HepG2 (cell line): Measurements from ENCODE around the gene GRIK4. TPM values are rescaled to one million over a fixed set of nuclear protein-coding genes. Genes with fewer than 3 reads are reported as not detected.
A peak's percentile ranks its signal among the peaks of the same experiment; 100 is the strongest.

Experiments used
- ATAC-seq: fragments of 200-7000 bp; cut with Tn5 transposase; 3 replicates; pipeline ENCODE4 v1.9.1; 2020; ENCODE audit warnings: mild to moderate bottlenecking, moderate library complexity
- BruUV-seq: library from RNA; stranded (reverse); fragments of 400-500 nt; replicated peaks from 2 replicates; lab custom pipeline; 2021; lab: Mats Ljungman, UMichigan
- CTCF ChIA-PET: fragments of 300-600 bp; formaldehyde crosslinking; extraction: SDS; loops from one replicate; lab custom pipeline; 2021; ENCODE audit warnings: low total read pairs, inconsistent platforms, low intra/inter-chr PET ratio; lab: Yijun Ruan, JAX
- POLR2A ChIA-PET: fragments of 350-600 bp; sonication (Branson Sonifier 250); formaldehyde crosslinking; loops from one replicate; lab custom pipeline; 2020; ENCODE audit warnings: antibody characterized with exemption, inconsistent platforms; lab: Yijun Ruan, JAX
- DNase-seq: peaks from one replicate; pipeline ENCODE4 v3.0.0-alpha.2; 2015; ENCODE audit warnings: low spot score
- FAIRE-seq: peaks from 3 replicates; lab custom pipeline; 2011; peaks lifted over from hg19 to GRCh38; lab: Jason Lieb, UNC
- H2AFZ ChIP-seq: one replicate; pipeline ENCODE4 v1.6.1; 2011; ENCODE audit warnings: low read length, inconsistent platforms
- H3K27ac ChIP-seq: fragments of 300-600 bp; 3 replicates; pipeline ENCODE4 v1.8.0; 2011; ENCODE audit warnings: mixed run types, mild to moderate bottlenecking, mixed read lengths, low read length, inconsistent platforms; ENCODE audit not compliant: insufficient read depth; ENCODE audit errors: extremely low read length
- H3K27me3 ChIP-seq, 2 experiments: fragments of 200-600 bp in 1 of 2; 2 replicates in 1 of 2; 3 replicates in 1 of 2; pipeline versions ENCODE4 v1.6.0 to v1.8.0; 2011; ENCODE audit warnings: low read length in 2 of 2, mild to moderate bottlenecking in 2 of 2, moderate library complexity in 2 of 2, inconsistent platforms in 1 of 2; ENCODE audit not compliant: insufficient read depth in 2 of 2, control insufficient read depth in 1 of 2
- H3K36me3 ChIP-seq, 2 experiments: fragments of 200-600 bp in 1 of 2; replicated peaks in 1 of 2; 2 replicates in 1 of 2; 3 replicates in 1 of 2; pipeline versions ENCODE4 v1.5.1 to v1.8.0; 2011; ENCODE audit warnings: low read length in 2 of 2, inconsistent platforms in 1 of 2; ENCODE audit not compliant: insufficient read depth in 2 of 2, control insufficient read depth in 1 of 2
- H3K4me1 ChIP-seq: 2 replicates; pipeline ENCODE4 v1.5.1; 2012; ENCODE audit warnings: low read length, inconsistent platforms; ENCODE audit not compliant: insufficient read depth
- H3K4me2 ChIP-seq: 2 replicates; pipeline ENCODE4 v1.6.0; 2011; ENCODE audit warnings: low read depth, low read length, inconsistent platforms
- H3K4me3 ChIP-seq, 3 experiments: fragments of 200-600 bp in 1 of 3; sonication (generic), shearing (Covaris generic) in 1 of 3; replicated peaks in 1 of 3; 2 replicates each; pipeline ENCODE4 v1.5.1; 2011 to 2016; ENCODE audit warnings: low read length in 3 of 3, inconsistent platforms in 2 of 3, low read depth in 2 of 3, mild to moderate bottlenecking in 2 of 3, control low read depth in 1 of 3, mixed read lengths in 1 of 3; ENCODE audit not compliant: insufficient read depth in 1 of 3
- H3K79me2 ChIP-seq: one replicate; pipeline ENCODE4 v1.6.1; 2011; ENCODE audit warnings: low read length, inconsistent platforms; ENCODE audit not compliant: insufficient read depth
- H3K9ac ChIP-seq: 2 replicates; pipeline ENCODE4 v1.6.0; 2011; ENCODE audit warnings: mild to moderate bottlenecking, low read depth, low read length, inconsistent platforms; ENCODE audit not compliant: insufficient read depth
- H3K9me3 ChIP-seq: 2 replicates; pipeline ENCODE4 v1.5.1; 2012; ENCODE audit warnings: mild to moderate bottlenecking, low read length
- H4K20me1 ChIP-seq: 2 replicates; pipeline ENCODE4 v1.6.0; 2011; ENCODE audit warnings: inconsistent platforms, mild to moderate bottlenecking, low read length, moderate library complexity; ENCODE audit not compliant: insufficient read depth
- ARHGAP35 ChIP-seq: sonication (generic); formaldehyde crosslinking; IDR thresholded peaks from 2 replicates; pipeline ENCODE4 v1.9.0; 2022; ENCODE audit warnings: mild to moderate bottlenecking, inconsistent platforms, moderate library complexity, missing genetic modification reagents, borderline replicate concordance
- HCFC1 ChIP-seq: fragments of 150-350 bp; IDR thresholded peaks from 2 replicates; pipeline ENCODE4 v1.6.1; 2014; ENCODE audit warnings: low read depth, low read length
- HOXA9 ChIP-seq: sonication (generic); formaldehyde crosslinking; IDR thresholded peaks from 2 replicates; pipeline ENCODE4 v1.8.1; 2022; ENCODE audit warnings: missing genetic modification reagents, mild to moderate bottlenecking, moderate library complexity, borderline replicate concordance
- KLF15 ChIP-seq: sonication (generic); formaldehyde crosslinking; IDR thresholded peaks from 2 replicates; pipeline ENCODE4 v1.8.1; 2023; ENCODE audit warnings: borderline replicate concordance, mild to moderate bottlenecking, inconsistent platforms, missing genetic modification reagents, mixed read lengths
- MAFK ChIP-seq, 2 experiments: IDR thresholded peaks in 1 of 2; conservative IDR thresholded peaks in 1 of 2; 2 replicates each; pipeline ENCODE4 v1.6.1; 2011; ENCODE audit warnings: improper control_type of control experiment in 2 of 2, low read length in 2 of 2
- NFIC ChIP-seq: IDR thresholded peaks from 2 replicates; pipeline ENCODE4 v1.6.1; 2012; ENCODE audit warnings: mild to moderate bottlenecking, low read length, inconsistent platforms
- ZBTB3 ChIP-seq: sonication (generic); formaldehyde crosslinking; IDR thresholded peaks from 2 replicates; pipeline ENCODE4 v1.4.0; 2020; ENCODE audit warnings: low read depth, mild to moderate bottlenecking, moderate library complexity, missing genetic modification reagents, borderline replicate concordance
- ZFY ChIP-seq: sonication (generic); formaldehyde crosslinking; IDR thresholded peaks from 2 replicates; pipeline ENCODE4 v1.4.0; 2020; ENCODE audit warnings: missing genetic modification reagents
- ZNF598 ChIP-seq: sonication (generic); formaldehyde crosslinking; IDR thresholded peaks from 2 replicates; pipeline ENCODE4 v1.5.1; 2020; ENCODE audit warnings: mild to moderate bottlenecking, missing genetic modification reagents, borderline replicate concordance
- ZNF674 ChIP-seq: sonication (generic); formaldehyde crosslinking; IDR thresholded peaks from 2 replicates; pipeline ENCODE4 v1.5.0; 2020; ENCODE audit warnings: low read depth, mild to moderate bottlenecking, missing genetic modification reagents
- WGBS: methylation state at CpG from one replicate; pipeline ENCODE4 v1.1.6; 2017; ENCODE audit warnings: low lambda C conversion rate; 5-methylcytosine and 5-hydroxymethylcytosine counted together
- in situ Hi-C: cut with HindIII; loops from 2 replicates; pipeline ENCODE4 v1.10.0; 2017; ENCODE audit warnings: low pct_unique_long_range_greater_than_20kb; ENCODE audit not compliant: extremely low pct_ligation_motif_present
- intact Hi-C: fragments of 100-400 bp; cut with micrococcal nuclease; formaldehyde crosslinking; loops from one replicate; pipeline ENCODE4 v1.10.0; 2022; ENCODE audit not compliant: unreplicated experiment
- polyA plus RNA-seq, 8 experiments: library from polyadenylated mRNA; depleted of rRNA in 3 of 8; stranded (reverse) in 7 of 8; unstranded in 1 of 8; fragments of >200 nt; fragmentation: Illumina TruSeq in 4 of 8; extraction: Trizol in 4 of 8; gene quantifications; 2 replicates each; pipeline versions ENCODE4 v1.2.1 to v1.2.3, GENCODE V29; 2011 to 2016; ENCODE audit warnings: low read depth in 4 of 8, missing spikeins in 1 of 8, mixed read lengths in 1 of 8; ENCODE audit not compliant: insufficient read depth in 1 of 8
- total RNA-seq, 5 experiments: library from RNA; depleted of rRNA; stranded (reverse); fragments of >200 nt; fragmentation: Illumina TruSeq; extraction: Trizol; gene quantifications; 2 replicates each; pipeline ENCODE4 v1.2.3, GENCODE V29; 2016; ENCODE audit warnings: low read depth in 1 of 5
- TF ChIP-seq, protein P1 (sequence below): sonication (generic); formaldehyde crosslinking; IDR thresholded peaks from 2 replicates; pipeline ENCODE4 v1.5.1; 2020; ENCODE audit warnings: missing genetic modification reagents, mild to moderate bottlenecking, borderline replicate concordance
- TF ChIP-seq, protein P2 (sequence below): sonication (generic); formaldehyde crosslinking; IDR thresholded peaks from 2 replicates; pipeline ENCODE4 v1.8.0; 2022; ENCODE audit warnings: mild to moderate bottlenecking, missing genetic modification reagents; ENCODE audit not compliant: insufficient replicate concordance
- TF ChIP-seq, protein P3 (sequence below): sonication (generic); formaldehyde crosslinking; IDR thresholded peaks from 2 replicates; pipeline ENCODE4 v1.4.0; 2020; ENCODE audit warnings: missing genetic modification reagents, mild to moderate bottlenecking, borderline replicate concordance
- TF ChIP-seq, protein P4 (sequence below), 2 experiments: sonication (generic) in 1 of 2; formaldehyde crosslinking in 1 of 2; IDR thresholded peaks; 2 replicates each; pipeline versions ENCODE4 v1.4.0 to v1.6.1; 2018 to 2020; ENCODE audit warnings: missing genetic modification reagents in 2 of 2, borderline replicate concordance in 1 of 2, low read depth in 1 of 2, mild to moderate bottlenecking in 1 of 2, missing biosample characterization in 1 of 2

The GRIK4 gene
- total and polyA plus RNA-seq, 2 of the 13 experiments (the other 11 are each of a cell fraction or from before 2014, with no cell fraction given) = 0.04 to 0.07 TPM

DNA sequence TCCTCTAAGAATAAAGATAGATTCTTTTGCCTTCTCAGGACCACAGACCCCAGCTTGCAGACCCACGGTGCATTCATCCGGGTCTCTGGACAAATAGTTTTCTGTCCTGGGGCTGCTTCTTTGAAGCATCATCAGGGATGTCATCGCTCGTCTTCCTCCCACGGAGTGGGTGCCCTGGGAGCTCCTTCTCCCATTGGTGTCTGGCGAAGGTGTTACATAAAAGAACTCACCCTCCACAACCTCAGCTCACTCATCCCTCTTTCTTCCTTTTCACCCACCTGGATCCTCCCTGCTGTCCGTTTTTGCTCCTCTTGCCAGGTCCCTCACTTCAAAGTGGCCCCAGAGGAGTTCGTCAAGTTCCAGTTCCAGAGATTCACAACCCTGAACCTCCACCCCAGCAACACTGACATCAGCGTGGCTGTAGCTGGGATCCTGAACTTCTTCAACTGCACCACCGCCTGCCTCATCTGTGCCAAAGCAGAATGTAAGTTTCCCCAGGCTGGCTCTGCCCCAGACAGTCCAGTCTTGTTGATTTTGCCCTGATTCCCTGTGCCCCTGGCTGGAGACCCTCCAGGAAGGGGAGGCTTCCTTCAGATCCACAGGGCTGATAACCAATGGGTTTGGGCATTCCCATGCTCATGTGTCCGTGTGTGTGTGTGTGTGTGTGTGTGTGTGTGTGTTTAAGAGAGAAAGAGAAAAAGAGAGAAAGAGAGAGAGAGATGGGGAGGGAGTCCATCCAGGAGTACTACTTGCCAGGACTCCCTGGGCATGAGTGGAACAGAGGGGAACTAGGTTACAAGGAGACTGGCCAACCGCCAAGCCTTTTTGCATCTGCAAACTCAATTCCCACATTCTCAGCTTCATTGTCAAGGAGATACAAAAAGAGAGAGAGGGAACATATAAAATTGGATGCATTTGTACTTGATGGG, 308.2 kb downstream of the GRIK4 start:
- ChIA-PET CTCF (no interaction called here), POLR2A (interaction anchor here (2.8 kb wide), 1 partner anchor 12 kb away, joined by 23 read pairs; no protein-coding TSS in a partner anchor)
- DNase-seq = no peak
- ATAC-seq = no peak
- WGBS = 69% methylated on average over 12 of the region's 12 CpGs
- Histone ChIP-seq H3K27ac (peak overlapping the region; percentile 84), H3K79me2 (no peaks in the 10 kb centered on the region), H3K36me3 (no peaks in the 10 kb centered on the region), H3K4me1 (peaks cover 53% of the 10 kb centered on the region), H3K4me3 (no peak overlapping the region), H3K27me3 (no peaks in the 10 kb centered on the region), H3K4me2 (no peak overlapping the region), H3K9ac (no peak overlapping the region), H3K9me3 (no peaks in the 10 kb centered on the region), H4K20me1 (no peaks in the 10 kb centered on the region), H2AFZ (no peak overlapping the region)
- FAIRE-seq = no peak
- no TSS peak for BruUV-seq
- intact Hi-C loops = no loop called here
- TF ChIP-seq ZFY = no peak
- no peak for TF ChIP-seq KLF15
- TF ChIP-seq ARHGAP35 (CRISPR knock-in tag) = no peak
- TF ChIP-seq ZNF598 (CRISPR knock-in tag) = no peak
- TF ChIP-seq, protein P1, sequence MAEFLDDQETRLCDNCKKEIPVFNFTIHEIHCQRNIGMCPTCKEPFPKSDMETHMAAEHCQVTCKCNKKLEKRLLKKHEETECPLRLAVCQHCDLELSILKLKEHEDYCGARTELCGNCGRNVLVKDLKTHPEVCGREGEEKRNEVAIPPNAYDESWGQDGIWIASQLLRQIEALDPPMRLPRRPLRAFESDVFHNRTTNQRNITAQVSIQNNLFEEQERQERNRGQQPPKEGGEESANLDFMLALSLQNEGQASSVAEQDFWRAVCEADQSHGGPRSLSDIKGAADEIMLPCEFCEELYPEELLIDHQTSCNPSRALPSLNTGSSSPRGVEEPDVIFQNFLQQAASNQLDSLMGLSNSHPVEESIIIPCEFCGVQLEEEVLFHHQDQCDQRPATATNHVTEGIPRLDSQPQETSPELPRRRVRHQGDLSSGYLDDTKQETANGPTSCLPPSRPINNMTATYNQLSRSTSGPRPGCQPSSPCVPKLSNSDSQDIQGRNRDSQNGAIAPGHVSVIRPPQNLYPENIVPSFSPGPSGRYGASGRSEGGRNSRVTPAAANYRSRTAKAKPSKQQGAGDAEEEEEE (CRISPR knock-in tag) = no peak
- TF ChIP-seq, protein P2, sequence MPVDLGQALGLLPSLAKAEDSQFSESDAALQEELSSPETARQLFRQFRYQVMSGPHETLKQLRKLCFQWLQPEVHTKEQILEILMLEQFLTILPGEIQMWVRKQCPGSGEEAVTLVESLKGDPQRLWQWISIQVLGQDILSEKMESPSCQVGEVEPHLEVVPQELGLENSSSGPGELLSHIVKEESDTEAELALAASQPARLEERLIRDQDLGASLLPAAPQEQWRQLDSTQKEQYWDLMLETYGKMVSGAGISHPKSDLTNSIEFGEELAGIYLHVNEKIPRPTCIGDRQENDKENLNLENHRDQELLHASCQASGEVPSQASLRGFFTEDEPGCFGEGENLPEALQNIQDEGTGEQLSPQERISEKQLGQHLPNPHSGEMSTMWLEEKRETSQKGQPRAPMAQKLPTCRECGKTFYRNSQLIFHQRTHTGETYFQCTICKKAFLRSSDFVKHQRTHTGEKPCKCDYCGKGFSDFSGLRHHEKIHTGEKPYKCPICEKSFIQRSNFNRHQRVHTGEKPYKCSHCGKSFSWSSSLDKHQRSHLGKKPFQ (CRISPR knock-in tag) = no peak
- no peak for TF ChIP-seq ZNF674
- TF ChIP-seq MAFK (conservative IDR thresholded peaks at IDR 0.05 in 1 of 2, IDR thresholded peaks at IDR 0.05 in 1 of 2; ENCODE audit: low read length in 2 of 2) = no peak
- TF ChIP-seq, protein P3, sequence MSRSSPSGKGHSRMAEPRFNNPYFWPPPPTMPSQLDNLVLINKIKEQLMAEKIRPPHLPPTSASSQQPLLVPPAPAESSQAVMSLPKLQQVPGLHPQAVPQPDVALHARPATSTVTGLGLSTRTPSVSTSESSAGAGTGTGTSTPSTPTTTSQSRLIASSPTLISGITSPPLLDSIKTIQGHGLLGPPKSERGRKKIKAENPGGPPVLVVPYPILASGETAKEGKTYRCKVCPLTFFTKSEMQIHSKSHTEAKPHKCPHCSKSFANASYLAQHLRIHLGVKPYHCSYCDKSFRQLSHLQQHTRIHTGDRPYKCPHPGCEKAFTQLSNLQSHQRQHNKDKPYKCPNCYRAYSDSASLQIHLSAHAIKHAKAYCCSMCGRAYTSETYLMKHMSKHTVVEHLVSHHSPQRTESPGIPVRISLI (CRISPR knock-in tag) = no peak
- no peak for TF ChIP-seq HOXA9 (CRISPR knock-in tag)
- no peak for TF ChIP-seq HCFC1
- TF ChIP-seq ZBTB3 (CRISPR knock-in tag) = no peak
- TF ChIP-seq, protein P4, sequence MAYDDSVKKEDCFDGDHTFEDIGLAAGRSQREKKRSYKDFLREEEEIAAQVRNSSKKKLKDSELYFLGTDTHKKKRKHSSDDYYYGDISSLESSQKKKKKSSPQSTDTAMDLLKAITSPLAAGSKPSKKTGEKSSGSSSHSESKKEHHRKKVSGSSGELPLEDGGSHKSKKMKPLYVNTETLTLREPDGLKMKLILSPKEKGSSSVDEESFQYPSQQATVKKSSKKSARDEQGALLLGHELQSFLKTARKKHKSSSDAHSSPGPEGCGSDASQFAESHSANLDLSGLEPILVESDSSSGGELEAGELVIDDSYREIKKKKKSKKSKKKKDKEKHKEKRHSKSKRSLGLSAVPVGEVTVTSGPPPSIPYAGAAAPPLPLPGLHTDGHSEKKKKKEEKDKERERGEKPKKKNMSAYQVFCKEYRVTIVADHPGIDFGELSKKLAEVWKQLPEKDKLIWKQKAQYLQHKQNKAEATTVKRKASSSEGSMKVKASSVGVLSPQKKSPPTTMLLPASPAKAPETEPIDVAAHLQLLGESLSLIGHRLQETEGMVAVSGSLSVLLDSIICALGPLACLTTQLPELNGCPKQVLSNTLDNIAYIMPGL (CRISPR knock-in tag; IDR thresholded peaks at IDR 0.05; ENCODE audit: borderline replicate concordance in 1 of 2, low read depth in 1 of 2) = no peak
- no peak for TF ChIP-seq NFIC
- in situ Hi-C loops = no loop called here
